ENCODE data around the gene C2orf92.
A peak's percentile ranks its signal among the peaks of the same experiment; 100 is the strongest.
"Not testable (repeated sequence)": the region's sequence is repeated elsewhere in the genome, so short reads cannot be mapped to it uniquely, and the experiment has no call there.

C2orf92 gene

DNA sequence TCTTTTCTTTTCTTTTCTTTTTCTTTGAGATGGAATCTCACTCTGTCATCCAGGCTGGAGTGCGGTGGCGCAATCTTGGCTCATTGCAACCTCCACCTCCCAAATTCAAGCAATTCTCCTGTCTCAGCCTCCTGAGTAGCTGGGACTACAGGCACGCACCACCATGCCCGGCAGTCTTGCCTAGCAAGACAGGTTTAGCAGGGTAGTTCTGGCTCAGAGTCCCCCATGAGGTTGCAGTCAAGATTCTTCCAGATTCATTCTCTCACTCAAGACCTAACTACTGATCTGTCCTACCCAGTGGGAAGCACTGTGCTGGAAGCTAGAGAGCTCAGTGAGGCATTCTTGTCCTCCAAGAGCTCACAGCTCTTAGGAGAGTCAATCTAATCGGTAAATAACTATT lies 26.2 kb downstream of the C2orf92 start:
- no peak for DNase-seq

- peak; percentile 71 for DNase-seq
These were observed 28.0 kb downstream of the C2orf92 start for GRCh38 chr2:97697252-97698235.

DNA sequence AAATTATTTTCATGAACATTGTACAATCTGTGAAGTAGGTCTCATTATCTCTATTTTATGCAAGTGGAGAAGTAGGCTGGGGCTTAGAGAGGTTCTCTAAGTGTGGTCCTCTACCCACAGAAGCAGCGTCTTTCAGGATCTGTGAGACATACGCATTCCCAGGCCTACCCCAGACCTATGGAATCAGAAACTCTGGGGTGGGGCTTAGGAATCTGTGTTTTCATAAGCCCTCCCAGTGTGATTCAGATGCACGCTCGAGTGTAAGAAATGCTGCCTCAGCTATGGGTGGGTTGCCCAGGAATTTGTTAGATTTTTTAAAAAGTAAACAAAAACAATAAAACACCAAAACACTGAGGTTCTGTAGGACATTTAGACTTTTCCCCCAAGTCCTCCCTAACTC lies 29.0 kb downstream of the C2orf92 start:
- peak; percentile 9 for DNase-seq

- peak; percentile 50 for DNase-seq
These were observed 30.4 kb downstream of the C2orf92 start for GRCh38 chr2:97699765-97700444.

DNA sequence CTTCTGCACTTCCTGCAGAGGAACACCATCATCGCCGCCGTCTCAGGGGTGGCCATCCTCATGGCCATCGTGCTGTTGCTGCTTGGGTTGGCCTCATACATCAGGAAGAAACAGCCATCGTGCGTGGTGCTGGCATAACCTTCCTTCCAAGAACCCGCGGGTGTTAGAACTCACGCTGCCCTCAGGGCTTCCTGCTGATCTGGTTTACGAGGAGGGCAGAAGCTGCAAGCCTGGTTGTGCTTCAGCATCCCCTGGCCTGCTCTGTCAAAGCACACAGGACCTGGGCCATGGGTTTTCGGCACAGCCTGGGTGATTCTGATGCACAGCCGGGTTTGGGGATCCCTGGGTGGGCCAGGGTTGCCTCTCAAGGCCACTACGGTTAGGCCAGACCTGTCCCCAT lies 31.7 kb downstream of the C2orf92 start:
- DNase-seq = no peak

DNA sequence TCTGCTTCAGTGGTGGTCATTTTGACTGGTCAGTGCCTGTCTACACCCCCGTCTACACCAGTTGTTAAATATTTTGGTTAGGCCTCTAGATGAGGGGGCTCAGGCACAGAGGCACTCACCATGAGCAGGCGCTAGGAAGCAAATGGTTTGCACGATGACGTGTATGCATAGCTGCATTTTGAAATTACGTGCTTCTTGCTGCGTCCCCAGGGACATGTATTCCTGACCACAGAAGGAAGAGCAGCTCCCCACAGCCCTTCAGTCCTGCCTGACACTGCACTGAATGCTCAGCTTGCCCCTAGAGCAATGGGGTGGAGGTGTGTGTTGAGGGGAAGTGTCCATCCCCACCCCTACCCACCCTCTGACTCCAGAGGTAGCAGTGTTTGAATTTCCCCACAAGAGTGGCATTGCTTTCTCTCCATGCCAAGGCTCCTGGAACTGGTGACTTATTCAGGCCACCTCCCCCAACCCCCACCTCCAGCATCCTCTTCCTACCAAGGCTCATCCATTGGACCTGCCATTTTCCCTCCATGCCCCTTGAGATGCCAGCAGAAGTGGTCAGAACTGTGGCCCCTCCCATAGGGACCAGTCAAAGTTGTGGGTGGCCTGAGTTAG lies 32.4 kb downstream of the C2orf92 start:
- peak; percentile 48 for DNase-seq

DNA sequence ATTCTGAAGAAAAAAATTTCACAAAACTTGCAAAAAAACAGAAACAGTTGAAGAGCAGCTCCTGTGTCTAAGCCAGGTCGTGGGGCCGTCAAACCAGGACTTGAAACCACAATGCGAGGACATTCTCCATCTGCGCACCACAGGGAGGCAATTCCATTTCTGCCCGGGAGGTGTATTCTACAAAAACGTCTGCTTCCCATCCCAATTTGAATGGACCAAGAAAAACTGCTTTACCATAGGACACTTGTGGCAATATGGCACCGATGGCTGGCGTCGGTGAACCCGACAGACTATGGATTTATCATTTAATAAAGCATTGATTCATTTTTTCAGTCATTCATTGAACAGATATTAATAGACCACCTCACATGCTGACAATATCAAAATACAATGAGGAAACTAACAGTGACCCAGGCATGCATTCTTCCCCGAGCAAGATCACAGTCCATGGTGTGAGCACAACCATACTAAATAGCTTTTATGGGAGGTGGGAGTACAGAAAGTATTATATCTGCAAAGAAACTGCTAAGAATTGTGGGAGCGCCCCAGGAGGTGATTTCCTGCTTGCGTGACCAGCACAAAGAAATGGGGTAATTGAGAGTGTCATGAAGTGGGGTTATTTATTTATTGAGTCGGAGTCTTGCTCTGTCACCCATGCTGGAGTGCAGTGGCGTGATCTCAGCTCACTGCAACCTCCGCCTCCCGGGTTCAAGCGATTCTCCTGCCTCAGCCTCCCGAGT lies 33.4 kb downstream of the C2orf92 start:
- DNase-seq = no peak

GRCh38 chr2:97703741-97704140 lies 34.2 kb downstream of the C2orf92 start:
- DNase-seq = no peak

DNA sequence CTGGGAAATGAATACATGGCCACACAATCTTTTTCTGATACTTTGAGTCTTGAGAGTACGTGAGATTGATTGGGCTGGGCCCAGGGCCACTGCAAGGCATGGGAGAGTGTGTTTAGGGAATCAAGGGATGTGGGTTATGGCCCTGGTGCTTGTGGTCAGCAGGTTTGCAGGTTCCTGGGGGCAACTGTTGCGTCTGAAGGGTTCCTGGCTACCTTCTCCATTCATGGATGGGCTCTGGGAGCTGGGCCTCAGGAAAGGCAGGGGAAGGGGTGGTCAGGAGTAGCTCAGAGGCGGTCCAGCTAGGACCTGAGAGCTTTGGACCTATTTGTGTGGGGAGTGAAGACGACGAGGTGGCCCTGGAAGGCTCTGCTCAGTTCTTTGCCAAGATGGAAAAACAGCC lies 35.5 kb downstream of the C2orf92 start:
- DNase-seq = no peak

DNA sequence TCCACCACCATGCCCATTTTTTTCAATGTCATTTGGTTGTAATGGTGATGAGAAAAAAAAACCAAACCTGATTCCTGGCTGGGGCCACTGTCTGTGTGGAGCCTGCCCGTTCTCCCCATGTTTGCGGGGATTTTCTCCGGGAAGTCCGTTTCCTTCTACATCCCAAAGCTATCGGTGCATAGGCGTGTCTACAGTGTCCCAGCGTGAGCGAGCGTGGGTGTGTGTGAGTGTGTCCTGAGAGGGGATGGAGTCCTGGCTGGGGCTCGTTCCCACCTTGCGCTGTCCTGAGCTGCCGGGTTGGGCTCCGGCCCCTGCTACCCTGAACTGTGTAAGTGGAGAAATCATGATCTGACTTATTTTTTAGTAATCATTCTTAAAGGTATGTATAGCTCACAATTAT lies 36.6 kb downstream of the C2orf92 start:
- no peak for DNase-seq

GRCh38 chr2:97706708-97707345 lies 37.3 kb downstream of the C2orf92 start:
- no peak for DNase-seq

DNA sequence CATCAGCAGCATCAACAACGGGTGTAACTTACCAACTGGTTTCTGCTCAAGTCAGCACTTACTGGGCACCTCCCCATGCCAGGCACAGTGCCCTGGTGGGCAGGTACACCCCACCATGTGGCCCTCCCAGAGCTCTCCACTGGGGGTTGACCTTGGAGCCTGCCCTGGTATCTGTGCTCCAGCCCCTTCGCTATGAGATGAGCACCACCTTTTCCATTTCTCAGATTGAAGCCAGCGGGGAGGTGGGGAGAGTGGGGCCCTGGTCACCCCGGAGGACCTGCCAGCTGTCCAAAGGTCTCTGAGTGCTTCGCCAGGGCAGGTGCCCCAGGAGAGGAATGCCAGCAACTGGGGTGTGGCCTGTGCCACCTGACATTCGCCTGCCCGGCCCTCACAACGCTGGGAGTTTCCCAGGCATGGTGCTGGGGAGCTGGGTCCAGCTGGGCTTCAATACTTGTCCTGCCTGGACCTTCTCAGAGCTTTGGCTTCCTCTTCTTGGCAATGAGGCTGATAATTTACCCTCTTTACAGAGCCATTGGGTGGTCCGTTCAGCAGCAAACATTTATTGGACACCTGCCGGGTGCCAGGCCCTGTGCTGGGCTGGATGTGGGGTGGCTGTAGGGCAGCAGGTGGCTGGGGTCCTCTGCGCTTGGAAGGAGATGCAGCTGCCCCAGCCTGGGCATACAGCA lies 38.0 kb downstream of the C2orf92 start:
- DNase-seq = no peak

GRCh38 chr2:97708048-97708380 lies 38.5 kb downstream of the C2orf92 start:
- no peak for DNase-seq

GRCh38 chr2:97708608-97709007 lies 39.1 kb downstream of the C2orf92 start:
- no peak for DNase-seq

DNA sequence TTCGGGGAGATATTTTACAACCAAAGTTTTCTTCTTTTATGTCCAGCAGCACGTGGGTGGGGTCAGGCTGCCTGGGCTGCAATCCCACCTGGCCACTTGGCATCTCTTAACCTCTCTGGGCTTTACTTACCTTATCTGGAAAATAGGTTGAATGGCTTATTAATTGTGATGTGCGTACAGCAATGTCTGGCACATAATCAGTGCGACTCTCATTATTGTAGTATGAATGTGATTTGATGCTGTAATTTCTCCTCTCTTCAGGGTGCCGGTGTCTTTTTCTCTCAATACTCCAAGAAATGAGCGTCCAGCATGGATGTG lies 41.8 kb downstream of the C2orf92 start:
- DNase-seq = no peak

DNA sequence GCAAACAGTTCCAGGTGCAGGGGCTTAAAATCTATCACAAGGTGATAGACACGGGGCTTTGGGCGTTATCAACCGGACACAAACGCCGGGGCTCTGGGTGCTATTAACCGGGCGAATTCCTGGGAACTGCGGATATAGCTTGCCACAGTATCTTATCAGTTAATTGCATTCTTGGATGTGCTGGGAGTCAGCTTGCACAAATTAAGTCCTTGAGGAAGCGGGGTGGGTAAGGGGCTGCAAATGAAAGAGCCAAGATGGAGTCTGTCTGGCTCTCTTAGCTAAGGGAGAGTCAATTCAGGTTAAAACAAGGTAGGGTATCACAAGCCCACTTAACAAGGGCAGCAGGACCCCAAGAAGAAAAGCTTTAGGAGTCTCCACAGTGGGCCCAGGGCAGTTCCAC lies 42.7 kb downstream of the C2orf92 start:
- DNase-seq = not testable (repeated sequence)

DNA sequence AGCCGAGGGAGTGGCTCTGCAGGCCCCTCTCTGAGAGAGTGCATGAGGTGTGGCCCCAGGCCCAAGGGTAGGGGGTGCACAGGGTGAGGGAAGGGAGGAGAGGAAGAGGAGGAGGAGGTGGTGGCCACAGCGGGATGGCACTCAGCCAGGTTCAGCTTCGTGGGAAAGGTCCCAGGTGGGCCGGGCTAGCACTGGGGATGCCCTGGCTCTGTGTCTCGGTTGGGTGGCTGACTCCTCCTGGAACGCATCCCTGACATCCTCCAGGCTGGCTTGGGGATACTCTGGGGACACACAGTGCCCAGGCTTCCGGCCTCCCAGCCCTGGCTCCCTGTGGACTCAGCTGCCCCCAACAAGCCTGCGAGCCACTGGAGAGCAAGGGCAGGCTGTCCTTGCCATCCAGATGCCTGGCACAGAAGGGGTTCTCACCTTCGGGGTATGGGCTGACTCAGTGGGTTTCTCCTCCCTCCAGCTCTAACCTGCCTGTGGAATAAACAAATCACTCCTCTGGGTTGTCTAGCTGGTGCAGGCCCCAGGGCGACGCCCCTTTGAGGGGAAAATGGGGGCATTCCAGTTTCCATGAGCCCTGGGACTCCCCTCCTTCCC lies 43.3 kb downstream of the C2orf92 start:
- DNase-seq = no peak

DNA sequence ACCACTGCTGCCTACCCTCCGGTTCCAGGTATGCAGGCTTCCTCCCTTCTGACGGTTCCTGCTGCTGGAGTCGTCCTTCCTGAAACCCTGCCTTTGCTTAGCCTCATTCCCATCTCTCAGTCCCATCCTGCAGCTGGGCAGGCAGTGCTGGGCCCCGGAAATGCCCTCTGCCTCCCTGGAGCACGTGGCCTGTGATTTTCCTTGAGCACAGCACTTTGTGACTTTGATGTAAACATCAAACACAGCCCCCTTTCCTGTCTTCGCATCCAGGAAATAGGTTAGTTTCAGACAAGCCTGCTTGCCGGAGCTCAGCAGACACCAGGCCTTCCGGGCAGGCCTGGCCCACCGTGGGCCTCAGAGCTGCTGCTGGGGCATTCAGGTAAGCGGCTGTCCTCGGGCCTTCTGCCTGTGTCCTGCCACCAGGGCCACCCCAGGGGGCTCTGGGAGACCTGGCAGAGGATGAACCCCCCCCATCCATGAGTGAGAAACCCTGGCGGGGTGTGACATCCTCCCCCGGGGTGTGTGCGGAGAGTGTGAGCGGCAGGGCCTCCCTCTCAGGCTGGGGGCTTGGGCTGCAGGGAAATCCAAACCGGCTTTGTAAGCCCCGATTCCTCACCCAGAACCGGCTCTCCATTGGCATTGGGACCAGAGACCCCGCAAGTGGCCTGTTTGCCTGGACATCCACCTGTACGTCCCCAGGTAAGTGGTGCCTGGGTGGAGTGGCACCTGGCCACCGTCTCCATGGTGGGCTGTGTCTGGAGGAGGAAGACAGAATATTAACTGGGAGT lies 44.0 kb downstream of the C2orf92 start, which contains the start of gene ZAP70:
Gene ZAP70 (plus strand): TSS at position 281 of the 788 bp plus-strand sequence. CDS start 10,461 bp downstream, outside the sequence.
- no peak for DNase-seq

- no peak for DNase-seq
These were observed 44.8 kb downstream of the C2orf92 start for GRCh38 chr2:97714084-97714949.

All from fibroblast of skin of right biceps (primary cell).